GM18868 (cell line): ENCODE results near the gene TRPV2.

Source experiments
- ATAC-seq: cut with Tn5 transposase; IDR thresholded peaks from one replicate; pipeline ENCODE4 v1.9.1; 2021; ENCODE audit warnings: mild to moderate bottlenecking, moderate library complexity; ENCODE audit not compliant: unreplicated experiment

TRPV2 gene

GRCh38 chr17:16472539-16472938, 57.2 kb downstream of the TRPV2 start:
- ATAC-seq: no peak

- no peak for ATAC-seq
Measured at GRCh38 chr17:16473044-16474011, 58.0 kb downstream of the TRPV2 start.

GRCh38 chr17:16474012-16474725, 58.8 kb downstream of the TRPV2 start:
- no peak for ATAC-seq

- ATAC-seq: no peak
Measured at GRCh38 chr17:16475179-16475704, 59.9 kb downstream of the TRPV2 start.

- ATAC-seq: no peak
Measured at GRCh38 chr17:16477255-16477654, 61.9 kb downstream of the TRPV2 start.

GRCh38 chr17:16477666-16478065, 62.3 kb downstream of the TRPV2 start:
- no peak for ATAC-seq

- ATAC-seq: no peak
Measured at GRCh38 chr17:16478649-16479048, 63.3 kb downstream of the TRPV2 start.

- no peak for ATAC-seq
Measured at GRCh38 chr17:16479264-16479663, 63.9 kb downstream of the TRPV2 start.

GRCh38 chr17:16480995-16481394, 65.6 kb downstream of the TRPV2 start:
- no peak for ATAC-seq

- no peak for ATAC-seq
Measured at GRCh38 chr17:16482253-16482652, 66.9 kb downstream of the TRPV2 start.

- ATAC-seq: no peak
Measured at GRCh38 chr17:16483021-16483645, 67.8 kb downstream of the TRPV2 start.

GRCh38 chr17:16484445-16485175, 69.2 kb downstream of the TRPV2 start:
- no peak for ATAC-seq
